OCI-LY3 (cell line): ENCODE measurements around the gene MAML2.

Source experiments
- EZH2phosphoT487 ChIP-seq: fragments of 200-600 bp; shearing (Covaris generic); IDR thresholded peaks from 2 replicates; pipeline ENCODE4 v1.6.1; 2018; ENCODE audit warnings: antibody characterized with exemption, mixed run types, low read depth
- TF ChIP-seq, protein P1 (sequence below): fragments of 200-600, 300-600 bp; sonication (generic); IDR thresholded peaks from 2 replicates; pipeline ENCODE4 v1.5.1; 2014; ENCODE audit warnings: antibody characterized with exemption, low read length, low read depth

DNA sequence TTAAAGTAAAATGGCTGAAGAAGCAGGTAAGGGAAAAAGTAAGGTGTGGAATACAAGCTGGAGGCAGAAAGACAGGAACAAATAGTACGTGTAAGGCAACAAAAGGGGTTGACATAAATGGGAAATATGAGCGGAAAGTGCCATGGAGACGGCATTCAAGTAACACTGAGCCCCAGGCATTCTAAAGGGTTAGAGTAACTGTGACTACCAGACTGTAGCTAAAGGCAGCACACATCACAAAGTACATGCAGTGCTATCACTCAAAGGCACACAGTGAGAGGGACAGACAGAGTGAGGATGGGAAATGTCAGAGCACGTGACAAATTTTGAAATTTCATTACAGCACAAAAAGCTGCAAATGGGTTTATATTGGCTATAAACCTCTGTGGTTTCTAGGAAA is 13.9 kb upstream of the MAML2 start:
- TF ChIP-seq, protein P1, sequence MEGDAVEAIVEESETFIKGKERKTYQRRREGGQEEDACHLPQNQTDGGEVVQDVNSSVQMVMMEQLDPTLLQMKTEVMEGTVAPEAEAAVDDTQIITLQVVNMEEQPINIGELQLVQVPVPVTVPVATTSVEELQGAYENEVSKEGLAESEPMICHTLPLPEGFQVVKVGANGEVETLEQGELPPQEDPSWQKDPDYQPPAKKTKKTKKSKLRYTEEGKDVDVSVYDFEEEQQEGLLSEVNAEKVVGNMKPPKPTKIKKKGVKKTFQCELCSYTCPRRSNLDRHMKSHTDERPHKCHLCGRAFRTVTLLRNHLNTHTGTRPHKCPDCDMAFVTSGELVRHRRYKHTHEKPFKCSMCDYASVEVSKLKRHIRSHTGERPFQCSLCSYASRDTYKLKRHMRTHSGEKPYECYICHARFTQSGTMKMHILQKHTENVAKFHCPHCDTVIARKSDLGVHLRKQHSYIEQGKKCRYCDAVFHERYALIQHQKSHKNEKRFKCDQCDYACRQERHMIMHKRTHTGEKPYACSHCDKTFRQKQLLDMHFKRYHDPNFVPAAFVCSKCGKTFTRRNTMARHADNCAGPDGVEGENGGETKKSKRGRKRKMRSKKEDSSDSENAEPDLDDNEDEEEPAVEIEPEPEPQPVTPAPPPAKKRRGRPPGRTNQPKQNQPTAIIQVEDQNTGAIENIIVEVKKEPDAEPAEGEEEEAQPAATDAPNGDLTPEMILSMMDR = no peak
- TF ChIP-seq EZH2phosphoT487 = no peak
